ENCODE data around the gene PIK3R1. TPM values are rescaled to one million over a fixed set of nuclear protein-coding genes. Genes with fewer than 3 reads are reported as not detected.

Gene PIK3R1
- total RNA-seq, 4 donors from 2014 or later = 86.1 to 107 (median 94.8) TPM

- WGBS, 2 donors = 53 to 60% methylated on average over 4 of the region's 4 CpGs
- no peaks in the 10 kb centered on the region for H3K27me3 ChIP-seq
- no peaks in the 10 kb centered on the region for H3K36me3 ChIP-seq
- intact Hi-C loops (cut with DNase I) = no loop called here
- no peak overlapping the region for H3K27ac ChIP-seq
- H3K4me3 ChIP-seq (replicated peaks in 1 of 3) = no peak overlapping the region
- peaks cover 7 to 21% of the 10 kb centered on the region in 2 donors for H3K4me1 ChIP-seq
- peak in 1 of 2 donors; percentile 13 for DNase-seq
- no peaks in the 10 kb centered on the region for H3K9me3 ChIP-seq
- TF ChIP-seq POLR2A (IDR thresholded peaks at IDR 0.05) = no peak
- TF ChIP-seq CTCF (IDR thresholded peaks at IDR 0.05) = no peak
Observed at GRCh38 chr5:68344447-68345111, 129.0 kb downstream of the PIK3R1 start.

GRCh38 chr5:68345171-68345570 is 129.6 kb downstream of the PIK3R1 start:
- intact Hi-C loops (cut with DNase I) = no loop called here
- 86 to 94% methylated on average over 3 of the region's 3 CpGs for WGBS, 2 donors

GRCh38 chr5:68345582-68345981 is 130.0 kb downstream of the PIK3R1 start:
- intact Hi-C loops (cut with DNase I) = no loop called here
- TF ChIP-seq POLR2A (IDR thresholded peaks at IDR 0.05) = no peak
- TF ChIP-seq CTCF (IDR thresholded peaks at IDR 0.05) = no peak
- Histone ChIP-seq H3K9me3 (no peaks in the 10 kb centered on the region), H3K4me3 (replicated peaks in 1 of 3) (no peak overlapping the region), H3K4me1 (peaks cover 7 to 21% of the 10 kb centered on the region in 2 donors), H3K27ac (no peak overlapping the region), H3K27me3 (no peaks in the 10 kb centered on the region), H3K36me3 (no peaks in the 10 kb centered on the region)
- DNase-seq = no peak
- WGBS, 2 donors = 87 to 90% methylated on average over 1 of the region's 1 CpG

More at GRCh38 chr5:68345171-68345570, 129.6 kb downstream of the PIK3R1 start:
- Histone ChIP-seq H3K4me3 (replicated peaks in 1 of 3) (no peak overlapping the region), H3K36me3 (no peaks in the 10 kb centered on the region), H3K27me3 (no peaks in the 10 kb centered on the region), H3K27ac (no peak overlapping the region), H3K4me1 (peaks cover 7 to 21% of the 10 kb centered on the region in 2 donors), H3K9me3 (no peaks in the 10 kb centered on the region)
- DNase-seq = no peak
- TF ChIP-seq CTCF (IDR thresholded peaks at IDR 0.05) (no peak), POLR2A (IDR thresholded peaks at IDR 0.05) (no peak)

- no peak overlapping the region for H3K4me3 ChIP-seq (replicated peaks in 1 of 3)
- H3K9me3 ChIP-seq = no peaks in the 10 kb centered on the region
- no peak overlapping the region for H3K27ac ChIP-seq
- intact Hi-C loops (cut with DNase I) = no loop called here
- TF ChIP-seq POLR2A (IDR thresholded peaks at IDR 0.05) (no peak), CTCF (IDR thresholded peaks at IDR 0.05) (no peak)
- no peaks in the 10 kb centered on the region for H3K27me3 ChIP-seq
- 90 to 94% methylated on average over 2 of the region's 2 CpGs for WGBS, 2 donors
- peaks cover 7 to 21% of the 10 kb centered on the region in 2 donors for H3K4me1 ChIP-seq
- no peaks in the 10 kb centered on the region for H3K36me3 ChIP-seq
- no peak for DNase-seq
Observed at GRCh38 chr5:68347536-68347935, 132.0 kb downstream of the PIK3R1 start.

GRCh38 chr5:68348447-68349222 is 133.1 kb downstream of the PIK3R1 start:
- TF ChIP-seq POLR2A (IDR thresholded peaks at IDR 0.05) = no peak
- no peak for TF ChIP-seq CTCF (IDR thresholded peaks at IDR 0.05)
- intact Hi-C loops (cut with DNase I) = no loop called here
- no peak overlapping the region for H3K27ac ChIP-seq
- H3K4me3 ChIP-seq (replicated peaks in 1 of 3) = no peak overlapping the region
- no peak for DNase-seq
- no peaks in the 10 kb centered on the region for H3K27me3 ChIP-seq
- WGBS, 2 donors = 83 to 97% methylated on average over 2 of the region's 2 CpGs
- no peaks in the 10 kb centered on the region for H3K9me3 ChIP-seq
- H3K4me1 ChIP-seq = peaks cover 4 to 13% of the 10 kb centered on the region in 2 donors
- H3K36me3 ChIP-seq = no peaks in the 10 kb centered on the region
